Suprapubic skin (tissue), 3 donors: Measurements from ENCODE around the gene PIGH.

Experiments used
- EP300 ChIP-seq: sonication (generic); formaldehyde crosslinking; IDR thresholded peaks from one replicate; pipeline ENCODE4 v1.6.1; 2017; ENCODE audit warnings: antibody characterized with exemption
- POLR2A ChIP-seq, 2 donors: fragments of 450-650 bp; IDR thresholded peaks; one replicate each; pipeline ENCODE4 v1.6.1; 2017; ENCODE audit warnings: antibody characterized with exemption in 2 of 2, mild to moderate bottlenecking in 2 of 2, moderate library complexity in 2 of 2
- TF ChIP-seq, protein P1 (sequence below), 2 donors: fragments of 200-600 bp in 1 of 2; fragments of 450-650 bp in 1 of 2; sonication (generic) in 1 of 2; IDR thresholded peaks; one replicate each; pipeline ENCODE4 v1.5.1; 2016 to 2019; ENCODE audit warnings: antibody characterized with exemption in 2 of 2, mild to moderate bottlenecking in 1 of 2, moderate library complexity in 1 of 2

DNA sequence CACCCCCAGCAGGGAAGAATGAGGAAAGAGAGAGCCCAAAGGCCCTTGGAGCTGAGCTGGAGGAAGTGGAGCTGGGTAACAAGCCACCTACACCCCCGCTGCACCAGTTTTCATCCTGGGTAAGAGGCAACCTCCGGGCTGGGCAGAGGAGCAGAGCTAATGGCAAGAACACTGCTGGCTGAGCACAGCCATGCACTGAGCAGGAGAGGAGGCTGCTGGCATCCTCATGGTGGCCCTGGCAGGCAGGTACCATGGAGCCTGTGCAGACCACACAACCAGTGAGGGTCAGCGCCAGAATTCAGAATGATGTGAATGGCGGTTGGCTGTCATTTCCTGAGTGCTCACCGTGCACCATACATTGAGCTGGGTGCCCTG, 37.3 kb downstream of the PIGH start:
- no peak for TF ChIP-seq POLR2A (IDR thresholded peaks at IDR 0.05)
- TF ChIP-seq, protein P1, sequence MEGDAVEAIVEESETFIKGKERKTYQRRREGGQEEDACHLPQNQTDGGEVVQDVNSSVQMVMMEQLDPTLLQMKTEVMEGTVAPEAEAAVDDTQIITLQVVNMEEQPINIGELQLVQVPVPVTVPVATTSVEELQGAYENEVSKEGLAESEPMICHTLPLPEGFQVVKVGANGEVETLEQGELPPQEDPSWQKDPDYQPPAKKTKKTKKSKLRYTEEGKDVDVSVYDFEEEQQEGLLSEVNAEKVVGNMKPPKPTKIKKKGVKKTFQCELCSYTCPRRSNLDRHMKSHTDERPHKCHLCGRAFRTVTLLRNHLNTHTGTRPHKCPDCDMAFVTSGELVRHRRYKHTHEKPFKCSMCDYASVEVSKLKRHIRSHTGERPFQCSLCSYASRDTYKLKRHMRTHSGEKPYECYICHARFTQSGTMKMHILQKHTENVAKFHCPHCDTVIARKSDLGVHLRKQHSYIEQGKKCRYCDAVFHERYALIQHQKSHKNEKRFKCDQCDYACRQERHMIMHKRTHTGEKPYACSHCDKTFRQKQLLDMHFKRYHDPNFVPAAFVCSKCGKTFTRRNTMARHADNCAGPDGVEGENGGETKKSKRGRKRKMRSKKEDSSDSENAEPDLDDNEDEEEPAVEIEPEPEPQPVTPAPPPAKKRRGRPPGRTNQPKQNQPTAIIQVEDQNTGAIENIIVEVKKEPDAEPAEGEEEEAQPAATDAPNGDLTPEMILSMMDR (IDR thresholded peaks at IDR 0.05): no peak
- no peak for TF ChIP-seq EP300
